BJ (cell line): ENCODE data around the gene ABI2. TPM values are rescaled to one million over a fixed set of nuclear protein-coding genes. Genes with fewer than 3 reads are reported as not detected.

Experiments used
- CTCF ChIA-PET: fragments of 350-600 bp; formaldehyde crosslinking; extraction: SDS; loops from one replicate; lab custom pipeline; 2021; ENCODE audit warnings: antibody characterized with exemption, inconsistent platforms; lab: Yijun Ruan, JAX
- POLR2A ChIA-PET: fragments of 300-600 bp; sonication (Branson Sonifier 250); formaldehyde crosslinking; extraction: SDS; loops from one replicate; lab custom pipeline; 2021; ENCODE audit warnings: antibody characterized with exemption; lab: Charles Lee
- DNase-seq: peaks from one replicate; pipeline ENCODE4 v3.0.0-alpha.2; 2011; ENCODE audit warnings: low read depth
- H3K27me3 ChIP-seq: 2 replicates; pipeline ENCODE4 v1.6.0; 2011; ENCODE audit warnings: low read length; ENCODE audit not compliant: control insufficient read depth, insufficient read depth
- H3K36me3 ChIP-seq: 2 replicates; pipeline ENCODE4 v1.5.1; 2011; ENCODE audit warnings: low read length; ENCODE audit not compliant: control insufficient read depth, insufficient read depth
- H3K4me3 ChIP-seq: 2 replicates; pipeline ENCODE4 v1.5.1; 2011; ENCODE audit warnings: low read depth, mild to moderate bottlenecking, control low read depth, low read length
- CTCF ChIP-seq: IDR thresholded peaks from 2 replicates; pipeline ENCODE4 v1.5.1; 2011; ENCODE audit warnings: low read depth, mild to moderate bottlenecking, control low read depth, inconsistent platforms, low read length, moderate library complexity; ENCODE audit not compliant: insufficient read depth
- polyA plus RNA-seq: library from polyadenylated mRNA; depleted of rRNA; stranded (reverse); fragments of >200 nt; gene quantifications from 2 replicates; pipeline ENCODE4 v1.2.3, GENCODE V29; 2011

The ABI2 gene
- polyA plus RNA-seq, 1 experiment = 56.2 TPM

- no peak overlapping the region for H3K4me3 ChIP-seq
- ChIA-PET CTCF (interaction anchor here (0.9 kb wide), 1 partner anchor 9 kb away, joined by 3 read pairs; no protein-coding TSS in a partner anchor), POLR2A (no interaction called here)
- no peaks in the 10 kb centered on the region; the same call in 1 of the 2 replicates for H3K36me3 ChIP-seq
- H3K27me3 ChIP-seq = no peaks in the 10 kb centered on the region
- no peak for DNase-seq
- no peak for TF ChIP-seq CTCF
These were observed 16.5 kb downstream of the ABI2 start for GRCh38 chr2:203344667-203345066.

- no peak for TF ChIP-seq CTCF
- no peak overlapping the region for H3K4me3 ChIP-seq
- CTCF ChIA-PET = interaction anchor here (0.7 kb wide), 1 partner anchor 161 kb away, joined by 4 read pairs; no protein-coding TSS in a partner anchor
These were observed 18.4 kb downstream of the ABI2 start for GRCh38 chr2:203346612-203347011.

GRCh38 chr2:203347375-203347774, 19.2 kb downstream of the ABI2 start:
- Histone ChIP-seq H3K4me3 (no peak overlapping the region), H3K36me3 (peaks cover 2% of the 10 kb centered on the region; the same call in 1 of the 2 replicates), H3K27me3 (no peaks in the 10 kb centered on the region)
- no peak for DNase-seq
- POLR2A ChIA-PET = no interaction called here
- TF ChIP-seq CTCF = no peak
- CTCF ChIA-PET = no interaction called here

More at GRCh38 chr2:203346612-203347011, 18.4 kb downstream of the ABI2 start:
- Histone ChIP-seq H3K36me3 (no peaks in the 10 kb centered on the region; the same call in 1 of the 2 replicates), H3K27me3 (no peaks in the 10 kb centered on the region)
- no peak for DNase-seq
- POLR2A ChIA-PET = no interaction called here

- CTCF ChIA-PET = interaction anchor here (0.6 to 1.0 kb wide), 2 partner anchors 8 to 106 kb away, joined by 3 read pairs; no protein-coding TSS in a partner anchor
These were observed 24.5 kb downstream of the ABI2 start for GRCh38 chr2:203352604-203353255.

GRCh38 chr2:203354966-203355365, 26.8 kb downstream of the ABI2 start:
- no peaks in the 10 kb centered on the region for H3K27me3 ChIP-seq
- TF ChIP-seq CTCF = no peak
- CTCF ChIA-PET = interaction anchor here (0.6 kb wide), 1 partner anchor 10 kb away, joined by 3 read pairs; no protein-coding TSS in a partner anchor
- 0 out of 2 replicates have a peak, but pooled peaks cover 2% of the 10 kb centered on the region for H3K36me3 ChIP-seq
- H3K4me3 ChIP-seq = no peak overlapping the region
- no peak for DNase-seq
- POLR2A ChIA-PET = no interaction called here

More at GRCh38 chr2:203352604-203353255, 24.5 kb downstream of the ABI2 start:
- no peak for TF ChIP-seq CTCF
- DNase-seq = no peak
- Histone ChIP-seq H3K36me3 (0 out of 2 replicates have a peak, but pooled peaks cover 2% of the 10 kb centered on the region), H3K27me3 (no peaks in the 10 kb centered on the region), H3K4me3 (no peak overlapping the region)
- POLR2A ChIA-PET = no interaction called here
